Bone marrow (tissue), 2 donors: ENCODE results near the gene CFAP161.
"Not testable (repeated sequence)": the region's sequence is repeated elsewhere in the genome, so short reads cannot be mapped to it uniquely, and the experiment has no call there.

Experiments
- DNase-seq, 2 donors: peaks; one replicate each; lab custom pipeline; 2025; lab: John Stamatoyannopoulos, UW

Gene CFAP161

DNA sequence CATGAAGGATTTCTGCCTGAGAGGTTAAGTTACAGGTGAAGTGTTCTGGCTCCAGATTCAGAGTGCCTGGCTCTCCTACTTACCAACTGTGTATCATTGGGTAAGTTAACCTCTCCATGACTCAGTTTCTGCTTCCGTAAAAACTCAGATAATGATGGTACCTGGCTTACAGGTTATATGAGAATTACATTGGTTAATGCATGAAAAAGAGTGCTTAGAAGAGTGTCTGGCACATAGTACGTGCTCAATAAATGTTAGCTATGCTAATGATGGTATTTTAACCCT, 23.8 kb downstream of the CFAP161 start:
- no peak for DNase-seq

DNA sequence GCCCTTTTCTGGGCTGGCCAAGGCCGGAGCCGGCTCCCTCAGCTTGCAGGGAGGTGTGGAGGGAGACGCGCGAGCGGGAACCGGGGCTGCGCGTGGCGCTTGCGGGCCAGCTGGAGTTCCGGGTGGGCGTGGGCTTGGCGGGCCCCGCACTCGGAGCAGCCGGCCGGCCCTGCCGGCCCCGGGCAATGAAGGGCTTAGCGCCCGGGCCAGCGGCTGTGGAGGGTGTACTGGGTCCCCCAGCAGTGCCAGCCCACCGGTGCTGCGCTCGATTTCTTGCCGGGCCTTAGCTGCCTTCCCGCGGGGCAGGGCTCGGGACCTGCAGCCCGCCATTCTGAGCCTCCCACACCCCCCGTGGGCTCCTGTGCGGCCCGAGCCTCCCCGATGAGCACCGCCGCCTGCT, 24.5 kb downstream of the CFAP161 start:
- not testable (repeated sequence) for DNase-seq

- DNase-seq, result no peak
Measured at GRCh38 chr15:81160312-81161159, 26.5 kb downstream of the CFAP161 start.

DNA sequence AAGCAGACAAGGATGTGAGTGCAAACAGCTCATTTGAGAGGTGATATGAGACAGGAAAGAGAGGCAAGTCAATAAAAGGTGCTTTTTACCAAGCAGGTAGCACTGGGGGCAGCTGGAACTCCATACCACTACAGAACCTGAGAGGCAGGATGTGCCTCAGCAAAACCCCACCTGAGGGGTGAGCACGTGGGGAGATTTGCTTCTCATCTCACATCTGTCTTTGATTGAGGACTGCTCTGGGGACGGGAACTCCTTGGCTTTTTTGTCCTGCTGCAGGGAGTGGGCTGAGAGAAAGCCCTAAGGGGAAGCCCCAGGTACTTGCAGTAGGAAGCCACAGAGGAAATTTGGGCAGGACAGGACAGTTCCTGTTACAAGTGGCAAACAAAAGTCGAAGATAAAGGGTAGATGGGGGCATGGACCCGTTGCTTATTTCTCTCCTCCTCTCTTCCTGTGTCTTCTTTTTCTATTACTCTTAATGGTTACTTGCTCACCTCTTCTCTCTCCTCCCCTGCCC, 27.1 kb downstream of the CFAP161 start:
- DNase-seq, result no peak

GRCh38 chr15:81161851-81162250, 27.8 kb downstream of the CFAP161 start:
- DNase-seq, result no peak

- DNase-seq, result peak in 1 of 2 donors; percentile 35
Measured at GRCh38 chr15:81163961-81164800, 30.1 kb downstream of the CFAP161 start.

DNA sequence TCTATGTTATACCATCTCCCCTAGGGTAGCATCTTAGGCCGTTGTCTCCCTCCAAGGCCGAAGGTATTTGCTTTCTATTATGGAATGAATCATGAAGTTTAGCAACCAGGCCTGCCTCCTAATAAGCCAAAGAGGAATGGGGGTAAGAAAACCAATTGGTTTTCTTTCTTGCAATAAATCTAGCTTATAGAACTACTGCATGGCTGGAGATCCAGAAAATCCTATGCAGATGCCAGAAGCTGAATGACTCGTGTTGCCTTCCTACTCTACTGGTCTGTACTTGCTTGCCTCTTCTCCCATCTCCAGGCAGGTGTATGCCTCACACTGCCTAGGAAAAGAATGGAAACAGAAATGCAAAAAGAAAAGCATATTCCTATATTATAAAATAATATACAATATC, 31.5 kb downstream of the CFAP161 start:
- DNase-seq, result no peak

DNA sequence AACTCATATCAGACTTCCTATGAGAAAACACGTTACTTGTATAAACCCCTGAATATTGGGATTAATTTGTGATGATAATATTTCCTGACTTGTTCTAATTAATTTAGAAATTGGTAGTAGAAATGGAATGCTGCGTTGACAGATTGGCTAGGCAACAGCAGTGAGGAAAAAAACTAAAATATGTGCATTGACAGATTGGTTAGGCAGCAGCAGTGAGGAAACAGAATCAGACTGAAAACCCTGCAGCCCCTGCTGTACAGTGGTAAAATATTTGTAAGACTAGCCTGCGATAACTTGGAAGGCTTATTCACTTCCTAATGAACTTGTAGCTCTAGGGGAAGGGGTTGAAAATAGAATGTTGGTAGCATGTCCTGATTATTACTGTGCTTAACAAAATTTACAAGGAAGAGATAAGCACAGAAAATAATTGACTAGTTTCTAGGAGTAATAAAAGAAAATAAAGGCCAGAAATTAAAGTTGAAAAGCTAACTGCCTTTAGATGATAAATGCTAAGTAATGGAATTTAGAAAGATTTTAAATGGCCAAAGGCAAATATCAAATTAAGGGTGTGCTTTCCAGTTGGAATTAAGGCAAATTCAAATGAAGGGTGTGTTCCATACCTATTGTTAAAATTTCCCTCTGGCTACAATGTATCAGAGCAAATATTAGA, 32.7 kb downstream of the CFAP161 start:
- no peak for DNase-seq

DNA sequence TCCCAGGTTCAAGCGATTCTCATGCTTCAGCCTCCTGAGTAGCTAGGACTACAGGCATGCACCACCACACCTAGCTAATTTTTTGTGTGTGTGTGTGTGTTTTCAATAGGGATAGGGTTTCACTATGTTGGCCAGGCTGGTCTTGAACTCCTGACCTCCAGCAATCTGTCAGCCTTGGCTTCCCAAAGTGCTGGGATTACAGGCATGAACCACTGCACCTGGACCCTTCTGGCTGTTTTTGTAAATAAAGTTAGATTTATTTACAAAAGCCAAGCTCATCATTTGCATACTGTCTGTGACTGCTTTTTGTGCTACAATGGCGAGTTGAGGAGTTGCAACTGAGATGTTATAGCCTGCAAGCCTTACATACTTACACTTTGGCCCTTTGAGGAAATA, 34.1 kb downstream of the CFAP161 start:
- no peak for DNase-seq

DNA sequence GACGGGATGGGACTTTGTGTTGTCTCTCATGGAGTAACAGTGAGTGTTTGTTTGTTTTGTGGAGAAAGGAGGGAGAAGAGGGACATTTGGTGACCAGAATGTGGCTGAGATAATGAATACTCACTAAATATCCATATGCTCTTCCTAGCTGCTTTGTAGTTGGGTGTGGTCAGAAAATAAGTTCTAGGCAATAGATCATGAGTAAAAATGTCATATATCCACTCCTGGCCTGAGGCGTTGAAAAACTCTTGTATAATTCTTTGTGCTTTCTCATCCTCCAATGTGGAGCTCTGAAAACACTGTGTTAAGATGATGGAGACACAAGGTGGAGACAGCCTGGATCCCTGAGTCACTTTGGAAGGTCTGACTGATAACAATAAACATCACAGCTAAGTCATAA, 34.6 kb downstream of the CFAP161 start:
- no peak for DNase-seq

- DNase-seq, result no peak
Measured at GRCh38 chr15:81170511-81170910, 36.4 kb downstream of the CFAP161 start.

GRCh38 chr15:81171286-81171685, 37.2 kb downstream of the CFAP161 start:
- no peak for DNase-seq

GRCh38 chr15:81174125-81174791, 40.2 kb downstream of the CFAP161 start:
- DNase-seq, result no peak

DNA sequence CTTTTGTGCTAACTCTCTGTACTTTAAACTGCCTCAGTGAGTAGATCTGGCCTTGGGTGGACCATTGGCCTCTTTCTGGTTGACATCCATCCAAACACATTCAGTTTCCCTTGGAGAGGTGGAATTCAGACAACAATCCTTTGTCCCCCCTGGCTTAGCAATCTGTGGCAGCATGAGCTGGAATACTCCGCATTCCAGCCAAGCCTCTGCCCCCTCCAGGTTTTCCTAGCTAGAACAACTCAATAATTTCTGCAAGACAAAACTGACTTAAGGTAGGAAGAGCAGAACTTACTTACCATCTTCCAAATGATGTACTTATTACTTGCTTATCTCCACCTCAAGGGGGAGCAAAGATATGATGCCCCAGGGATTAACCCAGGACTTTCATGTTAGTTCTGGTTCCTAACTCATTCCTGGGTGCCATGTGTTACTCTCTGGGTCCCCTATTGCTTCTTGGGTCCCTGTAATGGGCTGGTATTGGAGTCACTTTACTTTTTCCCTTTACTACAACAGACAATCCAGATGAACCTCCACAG, 40.8 kb downstream of the CFAP161 start:
- no peak for DNase-seq

DNA sequence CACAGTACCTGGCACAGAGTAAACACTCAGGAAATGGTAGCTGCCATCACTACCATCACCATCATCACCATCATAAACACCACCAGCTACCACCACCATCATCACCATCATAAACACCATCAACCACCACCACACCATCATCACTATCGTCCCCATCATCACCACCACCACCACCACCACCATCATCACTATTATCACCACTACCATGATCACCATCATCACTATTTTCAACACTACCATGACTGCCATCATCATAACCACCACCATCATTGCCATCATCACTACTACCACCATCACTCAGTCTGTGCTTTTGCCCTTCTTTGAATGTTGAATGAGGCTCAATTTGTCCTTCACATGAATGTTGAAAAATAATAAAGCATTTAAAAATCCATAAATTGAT, 41.4 kb downstream of the CFAP161 start:
- DNase-seq, result no peak

- DNase-seq, result no peak
Measured at GRCh38 chr15:81176291-81176893, 42.3 kb downstream of the CFAP161 start.

- no peak for DNase-seq
Measured at GRCh38 chr15:81178365-81178764, 44.3 kb downstream of the CFAP161 start.

- no peak for DNase-seq
Measured at GRCh38 chr15:81181220-81181619, 47.1 kb downstream of the CFAP161 start.

DNA sequence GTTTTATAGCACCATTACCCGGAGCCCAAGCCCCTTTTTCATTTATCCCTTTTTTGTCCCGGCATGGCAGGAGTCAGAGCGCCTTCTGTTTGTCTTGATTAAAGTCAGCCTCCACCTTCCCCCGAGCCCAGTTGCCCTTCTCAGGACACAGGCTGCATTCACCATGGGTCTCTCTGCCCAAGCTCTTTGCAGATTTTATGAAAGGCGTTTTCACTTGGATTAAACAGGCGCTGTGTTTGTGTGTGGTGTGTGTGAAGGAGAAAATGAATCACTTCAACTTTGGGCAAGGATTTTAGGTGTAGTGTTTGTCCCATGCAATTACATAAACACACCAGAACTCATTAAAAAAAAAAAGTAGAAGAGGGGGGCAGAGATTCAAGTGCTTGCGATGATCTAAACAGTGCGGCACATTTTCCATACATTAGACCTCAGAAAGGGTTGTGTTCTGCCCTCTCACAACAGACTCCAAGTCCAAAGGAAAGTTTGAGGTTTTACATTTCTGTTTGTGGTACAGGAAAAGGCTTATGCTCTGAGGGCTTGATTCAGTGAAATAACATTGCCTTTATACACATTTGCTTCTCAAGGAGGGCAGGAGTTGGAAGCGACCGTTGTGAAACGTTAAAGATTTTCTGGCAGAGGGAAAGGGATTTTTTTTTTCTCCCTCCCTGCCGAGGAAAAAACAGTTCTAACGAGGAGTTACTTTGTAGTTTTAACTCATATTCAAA, 48.1 kb downstream of the CFAP161 start:
- no peak for DNase-seq

- no peak for DNase-seq
Measured at GRCh38 chr15:81182756-81183438, 48.8 kb downstream of the CFAP161 start.
